ENCODE data around the gene L1TD1. TPM values are rescaled to one million over a fixed set of nuclear protein-coding genes. Genes with fewer than 3 reads are reported as not detected.
A peak's percentile ranks its signal among the peaks of the same experiment; 100 is the strongest.

L1TD1 gene
- total and polyA plus RNA-seq, 2 experiments from 2014 or later, result 283 to 628 TPM

GRCh38 chr1:62237950-62238374, 43.3 kb downstream of the L1TD1 start:
- H3K4me3 Mint-ChIP-seq, result no peak overlapping the region
- peak; percentile 18 for ATAC-seq
- no peaks in the 10 kb centered on the region for H3K9me3 Mint-ChIP-seq

More at GRCh38 chr1:62237950-62238374, 43.3 kb downstream of the L1TD1 start:
- Histone ChIP-seq H3F3A (replicated peaks; ENCODE audit: low read depth) (peaks cover 21% of the 10 kb centered on the region), H3K79me2 (replicated peaks; ENCODE audit: insufficient read depth) (no peaks in the 10 kb centered on the region), H3K4me1 (ENCODE audit: insufficient read depth) (peaks cover 47% of the 10 kb centered on the region), H3K27me3 (ENCODE audit: insufficient read depth) (no peaks in the 10 kb centered on the region), H3K4me2 (no peak overlapping the region), H4K20me1 (replicated peaks; ENCODE audit: insufficient read depth) (no peaks in the 10 kb centered on the region), H3K27ac (ENCODE audit: low read depth) (no peak overlapping the region), H3K9me2 (ENCODE audit: insufficient read depth) (no peaks in the 10 kb centered on the region), H3K4me3 (no peak overlapping the region), H2AFZ (no peak overlapping the region), H3K36me3 (ENCODE audit: insufficient read depth) (no peaks in the 10 kb centered on the region)
- no peaks in the 10 kb centered on the region for H3K36me3 Mint-ChIP-seq (ENCODE audit: low read depth)
- H3K4me1 Mint-ChIP-seq, result peaks cover 39% of the 10 kb centered on the region
- no peak for TF ChIP-seq POLR2AphosphoS5 (IDR thresholded peaks at IDR 0.05; ENCODE audit: low read depth)
- no peak for TF ChIP-seq CREB1 (CRISPR knock-in tag; IDR thresholded peaks at IDR 0.05; ENCODE audit: low read depth)
- no peak for TF ChIP-seq CTCF (conservative IDR thresholded peaks at IDR 0.05; ENCODE audit: low read depth in 2 of 2)
- no peak for TF ChIP-seq ZNF462 (CRISPR knock-in tag; IDR thresholded peaks at IDR 0.05)
- TF ChIP-seq REST (IDR thresholded peaks at IDR 0.05; ENCODE audit: unreplicated experiment), result no peak
- TF ChIP-seq EZH2phosphoT487 (IDR thresholded peaks at IDR 0.05; ENCODE audit: unreplicated experiment), result no peak
- no peak for TF ChIP-seq JUNB (IDR thresholded peaks at IDR 0.05; ENCODE audit: unreplicated experiment)
- no peak for TF ChIP-seq STAT1 (IDR thresholded peaks at IDR 0.05; ENCODE audit: unreplicated experiment)
- TF ChIP-seq ETS1 (IDR thresholded peaks at IDR 0.05), result no peak
- no peak for TF ChIP-seq EZH2 (IDR thresholded peaks at IDR 0.05; ENCODE audit: low read depth, unreplicated experiment)
- TF ChIP-seq ZNF114 (CRISPR knock-in tag; IDR thresholded peaks at IDR 0.05), result no peak
- TF ChIP-seq ZNF331 (CRISPR knock-in tag; IDR thresholded peaks at IDR 0.05; ENCODE audit: low read depth), result no peak
- no peak for TF ChIP-seq NANOG (IDR thresholded peaks at IDR 0.05; ENCODE audit: borderline replicate concordance)
- DNase-seq (ENCODE audit: low spot score), result no peak
- no peak overlapping the region for H3K27ac Mint-ChIP-seq
- H3K27me3 Mint-ChIP-seq (ENCODE audit: insufficient read depth, low read depth, poor library complexity), result peaks cover 15% of the 10 kb centered on the region

Measured in GM23338 (cell line).